ENCODE data around the gene TBX4.
A peak's percentile ranks its signal among the peaks of the same experiment; 100 is the strongest.
"Not testable (repeated sequence)": the region's sequence is repeated elsewhere in the genome, so short reads cannot be mapped to it uniquely, and the experiment has no call there.

Gene TBX4

GRCh38 chr17:61431594-61432311 lies 20.5 kb upstream of the TBX4 start:
- no peak for DNase-seq

GRCh38 chr17:61436273-61436672 lies 15.9 kb upstream of the TBX4 start:
- DNase-seq: no peak

GRCh38 chr17:61436995-61437704 lies 15.1 kb upstream of the TBX4 start:
- DNase-seq: no peak

- DNase-seq: no peak
These were observed 11.5 kb upstream of the TBX4 start for GRCh38 chr17:61440697-61441096.

- DNase-seq: not testable (repeated sequence)
These were observed 10.7 kb upstream of the TBX4 start for GRCh38 chr17:61441507-61441906.

- no peak for DNase-seq
These were observed 10.0 kb upstream of the TBX4 start for GRCh38 chr17:61442136-61442775.

- DNase-seq: no peak
These were observed 9.2 kb upstream of the TBX4 start for GRCh38 chr17:61442878-61443474.

GRCh38 chr17:61443475-61443882 lies 8.7 kb upstream of the TBX4 start:
- peak; percentile 89 for DNase-seq

GRCh38 chr17:61444075-61444474 lies 8.1 kb upstream of the TBX4 start:
- DNase-seq: no peak

- no peak for DNase-seq
These were observed 7.4 kb upstream of the TBX4 start for GRCh38 chr17:61444831-61445230.

- DNase-seq: no peak
These were observed 4.9 kb upstream of the TBX4 start for GRCh38 chr17:61447358-61447757.

- no peak for DNase-seq
These were observed 4.2 kb upstream of the TBX4 start for GRCh38 chr17:61448042-61448441.

GRCh38 chr17:61449140-61449539 lies 3.1 kb upstream of the TBX4 start:
- DNase-seq: not testable (repeated sequence)

- DNase-seq: no peak
These were observed 2.2 kb upstream of the TBX4 start for GRCh38 chr17:61449707-61450640.

GRCh38 chr17:61450641-61451537 lies 1.3 kb upstream of the TBX4 start:
- no peak for DNase-seq

- peak; percentile 79 for DNase-seq
These were observed 503 bp upstream of the TBX4 start for GRCh38 chr17:61451538-61452300.

- no peak for DNase-seq
These were observed 1.6 kb downstream of the TBX4 start for GRCh38 chr17:61453566-61454380.

- DNase-seq: no peak
These were observed 2.4 kb downstream of the TBX4 start for GRCh38 chr17:61454381-61455323.
